H9 (cell line): ENCODE results near the gene MBOAT2. TPM values are rescaled to one million over a fixed set of nuclear protein-coding genes. Genes with fewer than 3 reads are reported as not detected.

ENCODE experiments used
- DNase-seq: peaks from one replicate; pipeline ENCODE4 v3.0.0-alpha.2; 2017
- H2AFZ ChIP-seq: one replicate; pipeline ENCODE4 v1.6.1; 2013; ENCODE audit warnings: mild to moderate bottlenecking, low read length, control low read depth, moderate library complexity
- H2AK5ac ChIP-seq: 2 replicates; pipeline ENCODE4 v1.6.1; 2013; ENCODE audit warnings: low read length, control low read depth, mixed read lengths; ENCODE audit not compliant: insufficient read length
- H2BK120ac ChIP-seq: one replicate; pipeline ENCODE4 v1.6.1; 2013; ENCODE audit warnings: low read depth, mild to moderate bottlenecking, low read length, control low read depth, inconsistent platforms; ENCODE audit not compliant: poor library complexity, severe bottlenecking
- H2BK12ac ChIP-seq: 2 replicates; pipeline ENCODE4 v1.6.1; 2013; ENCODE audit warnings: low read length, control low read depth, mixed read lengths, low read depth; ENCODE audit not compliant: insufficient read length
- H2BK15ac ChIP-seq: 2 replicates; pipeline ENCODE4 v1.6.1; 2013; ENCODE audit warnings: low read depth, low read length, control low read depth
- H2BK20ac ChIP-seq: one replicate; pipeline ENCODE4 v1.6.1; 2013; ENCODE audit warnings: low read depth, mild to moderate bottlenecking, low read length, control low read depth, inconsistent platforms; ENCODE audit not compliant: poor library complexity, severe bottlenecking
- H2BK5ac ChIP-seq: 2 replicates; pipeline ENCODE4 v1.6.1; 2013; ENCODE audit warnings: low read length, control low read depth, mixed read lengths; ENCODE audit not compliant: insufficient read length
- H3K14ac ChIP-seq: 2 replicates; pipeline ENCODE4 v1.6.1; 2013; ENCODE audit warnings: low read length, control low read depth; ENCODE audit not compliant: insufficient read depth
- H3K18ac ChIP-seq: 2 replicates; pipeline ENCODE4 v1.6.1; 2013; ENCODE audit warnings: low read depth, mild to moderate bottlenecking, mixed read lengths, low read length, control low read depth; ENCODE audit not compliant: insufficient read length
- H3K23ac ChIP-seq: 2 replicates; pipeline ENCODE4 v1.6.1; 2013; ENCODE audit warnings: low read length, control low read depth, mixed read lengths, low read depth; ENCODE audit not compliant: insufficient read length
- H3K23me2 ChIP-seq: 2 replicates; pipeline ENCODE4 v1.6.1; 2013; ENCODE audit warnings: low read depth, mild to moderate bottlenecking, mixed read lengths, low read length, control low read depth; ENCODE audit not compliant: insufficient read length, poor library complexity, severe bottlenecking
- H3K27ac ChIP-seq: 2 replicates; pipeline ENCODE4 v1.5.1; 2013; ENCODE audit warnings: low read length, control low read depth, mixed read lengths, low read depth; ENCODE audit not compliant: insufficient read length
- H3K27me3 ChIP-seq: 2 replicates; pipeline ENCODE4 v1.6.1; 2013; ENCODE audit warnings: low read length, control low read depth, inconsistent platforms; ENCODE audit not compliant: insufficient read depth
- H3K4ac ChIP-seq: 2 replicates; pipeline ENCODE4 v1.6.1; 2013; ENCODE audit warnings: low read depth, mild to moderate bottlenecking, control low read depth, inconsistent platforms, low read length, moderate library complexity
- H3K4me1 ChIP-seq: 2 replicates; pipeline ENCODE4 v1.6.1; 2013; ENCODE audit warnings: low read length, control low read depth, inconsistent platforms; ENCODE audit not compliant: insufficient read depth
- H3K4me2 ChIP-seq: 2 replicates; pipeline ENCODE4 v1.6.1; 2013; ENCODE audit warnings: low read length, control low read depth, mixed read lengths; ENCODE audit not compliant: insufficient read length, insufficient read depth
- H3K56ac ChIP-seq: 2 replicates; pipeline ENCODE4 v1.6.1; 2013; ENCODE audit warnings: low read depth, mild to moderate bottlenecking, mixed read lengths, low read length, control low read depth; ENCODE audit not compliant: insufficient read length
- H3K79me1 ChIP-seq: 2 replicates; pipeline ENCODE4 v1.6.1; 2013; ENCODE audit warnings: low read depth, mild to moderate bottlenecking, moderate library complexity, low read length, control low read depth, inconsistent platforms; ENCODE audit not compliant: insufficient read depth, poor library complexity, severe bottlenecking
- H3K79me2 ChIP-seq: 2 replicates; pipeline ENCODE4 v1.6.1; 2013; ENCODE audit warnings: low read length, control low read depth, inconsistent platforms; ENCODE audit not compliant: insufficient read depth
- H3K9ac ChIP-seq: 2 replicates; pipeline ENCODE4 v1.6.1; 2013; ENCODE audit warnings: low read length, control low read depth, mixed read lengths; ENCODE audit not compliant: insufficient read length; ENCODE audit errors: extremely low read depth
- H3K9me3 ChIP-seq: one replicate; pipeline ENCODE4 v1.6.1; 2013; ENCODE audit warnings: low read depth, low read length, inconsistent platforms; ENCODE audit not compliant: control insufficient read depth
- H3T11ph ChIP-seq: one replicate; pipeline ENCODE4 v1.6.1; 2013; ENCODE audit warnings: mild to moderate bottlenecking, low read length, control low read depth, inconsistent platforms
- H4K20me1 ChIP-seq: one replicate; pipeline ENCODE4 v1.6.1; 2013; ENCODE audit not compliant: control insufficient read depth, insufficient read length, insufficient read depth
- H4K5ac ChIP-seq: 2 replicates; pipeline ENCODE4 v1.6.1; 2013; ENCODE audit warnings: low read depth, mild to moderate bottlenecking, mixed read lengths, low read length, control low read depth; ENCODE audit not compliant: insufficient read length
- H4K8ac ChIP-seq: replicated peaks from 2 replicates; pipeline ENCODE4 v1.6.1; 2013; ENCODE audit warnings: low read length, control low read depth, mixed read lengths, low read depth; ENCODE audit not compliant: insufficient read length
- H4K91ac ChIP-seq: 2 replicates; pipeline ENCODE4 v1.6.1; 2013; ENCODE audit warnings: low read depth, mild to moderate bottlenecking, moderate library complexity, mixed read lengths, low read length, control low read depth; ENCODE audit not compliant: insufficient read length
- H3K27ac Mint-ChIP-seq, 3 experiments: 2 replicates in 2 of 3; 3 replicates in 1 of 3; pipeline ENCODE4 v1.8.0; 2020 to 2021; ENCODE audit warnings: mixed read lengths in 3 of 3, mild to moderate bottlenecking in 1 of 3, moderate library complexity in 1 of 3
- H3K27me3 Mint-ChIP-seq: 2 replicates; pipeline ENCODE4 v1.8.0; 2021; ENCODE audit warnings: low read depth, mild to moderate bottlenecking, moderate library complexity, mixed read lengths
- H3K36me3 Mint-ChIP-seq, 3 experiments: 2 replicates in 2 of 3; 3 replicates in 1 of 3; pipeline ENCODE4 v1.8.0; 2020 to 2021; ENCODE audit warnings: low read depth in 3 of 3, mixed read lengths in 3 of 3; ENCODE audit not compliant: insufficient read depth in 1 of 3
- H3K4me1 Mint-ChIP-seq, 2 experiments: 2 replicates each; pipeline ENCODE4 v1.8.0; 2020; ENCODE audit warnings: mixed read lengths in 2 of 2
- H3K4me3 Mint-ChIP-seq, 2 experiments: 2 replicates in 1 of 2; 3 replicates in 1 of 2; pipeline ENCODE4 v1.8.0; 2020 to 2021; ENCODE audit warnings: mild to moderate bottlenecking in 2 of 2, mixed read lengths in 2 of 2, moderate library complexity in 1 of 2
- H3K9me3 Mint-ChIP-seq, 2 experiments: 2 replicates in 1 of 2; 3 replicates in 1 of 2; pipeline ENCODE4 v1.8.0; 2020; ENCODE audit warnings: mild to moderate bottlenecking in 2 of 2, mixed read lengths in 2 of 2, moderate library complexity in 1 of 2
- CTCF ChIP-seq: fragments of 200-600 bp; sonication (generic); conservative IDR thresholded peaks from 3 replicates; pipeline ENCODE4 v1.8.0; 2021; ENCODE audit warnings: antibody characterized with exemption, mild to moderate bottlenecking
- WGBS: extraction: QIAGEN DNeasy Blood & Tissue Kit; methylation state at CpG from one replicate; pipeline ENCODE4 v1.1.7; 2013; ENCODE audit warnings: missing lambda C conversion rate, low lambda C conversion rate, mixed read lengths; ENCODE audit not compliant: insufficient read length; ENCODE audit errors: extremely low coverage; 5-methylcytosine and 5-hydroxymethylcytosine counted together
- total RNA-seq: library from RNA; stranded (reverse); gene quantifications from 2 replicates; pipeline ENCODE4 v1.2.1, GENCODE V29; 2021

Gene MBOAT2
- total RNA-seq, 1 experiment from 2014 or later = 20.2 TPM

GRCh38 chr2:9013403-9013802 lies 9.9 kb upstream of the MBOAT2 start:
- Mint-ChIP-seq H3K9me3 (no peaks in the 10 kb centered on the region), H3K36me3 (no peaks in the 10 kb centered on the region), H3K27me3 (peaks cover 2% of the 10 kb centered on the region), H3K4me3 (no peak overlapping the region), H3K27ac (no peak overlapping the region), H3K4me1 (no peaks in the 10 kb centered on the region; a peak in 1 of 4 replicates)
- no peak overlapping the region for H3K9ac ChIP-seq
- TF ChIP-seq CTCF = no peak
- DNase-seq = no peak
- H3K79me2 ChIP-seq = no peaks in the 10 kb centered on the region
- H3K27me3 ChIP-seq = no peaks in the 10 kb centered on the region
- H2AFZ ChIP-seq = no peak overlapping the region
- no peaks in the 10 kb centered on the region for H3K4me1 ChIP-seq
- H3T11ph ChIP-seq = no peak overlapping the region
- no peak overlapping the region for H2BK120ac ChIP-seq
- no peak overlapping the region for H3K56ac ChIP-seq
- H4K91ac ChIP-seq = no peak overlapping the region
- H2BK15ac ChIP-seq = no peak overlapping the region
- H3K18ac ChIP-seq = no peak overlapping the region
- H3K4me2 ChIP-seq = no peak overlapping the region
- no peak overlapping the region for H2BK5ac ChIP-seq
- H3K27ac ChIP-seq = no peak overlapping the region
- no peak overlapping the region for H2BK20ac ChIP-seq
- no peaks in the 10 kb centered on the region for H3K79me1 ChIP-seq
- H2BK12ac ChIP-seq = no peak overlapping the region
- H3K14ac ChIP-seq = no peak overlapping the region
- H3K9me3 ChIP-seq = no peaks in the 10 kb centered on the region
- no peak overlapping the region for H3K23ac ChIP-seq
- no peak overlapping the region for H4K5ac ChIP-seq
- no CpG with 5 or more reads among the region's 1 CpG for WGBS
- H2AK5ac ChIP-seq = no peak overlapping the region
- H3K23me2 ChIP-seq = no peaks in the 10 kb centered on the region
- H4K8ac ChIP-seq = no peak overlapping the region
- H4K20me1 ChIP-seq = no peaks in the 10 kb centered on the region
- no peak overlapping the region for H3K4ac ChIP-seq
